HCEC 1CT (cell line): ENCODE measurements around the gene NGEF.
A peak's percentile ranks its signal among the peaks of the same experiment; 100 is the strongest.

Experiments
- DNase-seq: peaks from one replicate; pipeline ENCODE4 v3.0.0-alpha.2; 2017

Gene NGEF

DNA sequence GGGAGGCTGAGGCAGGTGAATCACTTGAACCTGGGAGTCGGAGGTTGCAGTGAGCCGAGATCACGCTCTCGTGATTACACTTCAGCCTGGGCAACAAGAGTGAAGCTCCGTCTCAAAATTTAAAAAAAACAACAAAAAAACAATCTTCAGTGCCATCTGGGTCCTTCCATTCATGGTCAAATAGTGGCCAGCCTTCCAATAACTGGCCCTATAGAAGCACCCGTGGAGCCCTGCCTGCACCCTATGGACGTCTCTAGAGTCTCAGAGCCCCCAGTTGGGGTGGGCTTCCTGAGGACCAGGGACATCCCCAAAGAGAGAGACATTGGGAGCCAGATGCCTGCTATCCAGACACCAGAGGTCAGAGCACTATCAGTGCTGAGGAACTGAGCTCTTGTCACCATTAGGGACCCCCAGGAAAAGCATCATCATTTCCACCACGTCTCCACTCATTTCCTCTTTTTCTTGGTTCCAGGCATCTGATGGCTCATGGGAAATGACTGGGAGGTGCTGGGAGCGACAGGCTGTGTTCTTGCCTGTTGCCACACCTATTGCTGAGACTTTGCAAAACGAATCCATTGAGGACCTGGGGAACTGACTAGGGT lies 28.8 kb upstream of the NGEF start:
- DNase-seq = no peak

DNA sequence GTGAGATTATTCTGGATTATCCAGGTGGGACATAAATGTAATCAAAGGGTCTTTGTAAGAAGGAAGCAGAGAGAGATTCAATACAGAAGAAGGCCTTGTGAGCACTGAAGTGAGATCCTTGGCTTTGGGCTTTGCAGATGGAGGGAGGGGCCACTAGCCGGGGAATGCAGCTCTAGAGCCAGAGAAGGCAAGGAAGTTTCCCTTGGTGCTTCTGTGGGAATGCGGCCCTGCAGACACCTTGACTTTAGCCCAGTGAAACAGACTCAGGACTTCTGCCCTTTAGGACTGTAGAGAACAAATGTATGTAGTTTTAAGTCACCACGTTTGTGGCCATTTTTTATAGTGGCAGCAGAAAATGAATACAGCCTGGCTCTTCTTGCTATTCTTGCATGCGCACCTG lies 27.5 kb upstream of the NGEF start:
- DNase-seq = no peak

DNA sequence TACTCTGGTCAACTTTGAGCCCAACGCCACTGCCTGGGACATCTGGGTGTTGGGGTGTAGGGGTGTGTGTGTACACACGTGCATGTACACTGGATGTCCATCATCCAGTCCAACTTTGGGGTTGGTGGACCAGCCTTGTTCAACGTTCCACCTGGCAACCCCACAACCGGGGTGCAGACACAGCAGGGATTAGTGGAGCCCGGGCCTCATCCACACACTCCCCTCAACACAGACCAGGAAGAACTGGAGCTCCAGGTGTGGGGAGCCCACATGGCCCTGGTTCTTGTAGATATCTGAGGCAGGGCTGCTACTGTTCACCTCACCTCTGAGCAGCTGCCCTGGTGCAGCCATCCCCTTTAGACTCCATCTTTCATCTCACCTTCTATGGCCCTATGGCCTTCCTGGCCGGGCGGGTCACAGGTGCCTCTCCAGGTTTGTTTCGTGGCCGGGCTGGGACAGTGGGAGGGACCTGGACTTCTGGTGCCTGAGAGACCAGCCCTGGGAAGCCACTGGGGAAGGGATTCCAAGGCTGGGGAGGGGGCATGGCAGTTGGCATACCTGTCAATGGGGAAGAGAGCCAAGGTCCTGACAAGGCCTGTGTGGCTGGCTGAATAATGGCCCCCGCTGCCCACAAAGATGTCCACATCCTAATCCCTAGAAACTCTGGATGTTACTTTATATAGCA lies 26.9 kb upstream of the NGEF start:
- no peak for DNase-seq

DNA sequence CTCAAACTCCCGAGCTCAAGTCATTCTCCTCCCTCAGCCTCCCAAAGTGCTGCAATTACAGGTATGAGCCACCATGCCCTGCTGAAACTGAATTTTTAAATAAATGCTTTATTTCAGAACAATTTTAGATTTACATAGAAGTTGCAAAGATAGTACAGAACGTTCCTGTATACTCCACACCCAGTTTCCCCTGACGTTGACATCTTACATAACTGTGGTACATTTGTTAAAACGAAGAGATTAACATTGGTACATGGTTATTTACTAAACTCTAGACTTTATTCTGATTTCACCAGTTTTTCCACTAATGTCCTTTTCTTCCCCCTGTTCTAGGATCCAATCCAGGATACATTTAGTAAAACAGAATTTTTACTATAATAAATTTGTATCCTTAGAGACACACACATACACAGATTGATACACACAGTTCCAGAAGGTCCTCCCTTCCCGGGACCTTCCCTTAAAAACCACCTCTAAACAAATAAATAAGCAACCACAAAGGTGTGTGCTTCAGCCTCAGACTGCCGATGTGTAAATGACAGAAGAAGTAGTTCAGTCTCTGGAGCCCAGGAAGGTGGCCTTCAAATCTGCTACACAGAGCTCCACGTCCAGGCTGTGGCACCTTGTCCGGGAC lies 26.3 kb upstream of the NGEF start:
- no peak for DNase-seq

DNA sequence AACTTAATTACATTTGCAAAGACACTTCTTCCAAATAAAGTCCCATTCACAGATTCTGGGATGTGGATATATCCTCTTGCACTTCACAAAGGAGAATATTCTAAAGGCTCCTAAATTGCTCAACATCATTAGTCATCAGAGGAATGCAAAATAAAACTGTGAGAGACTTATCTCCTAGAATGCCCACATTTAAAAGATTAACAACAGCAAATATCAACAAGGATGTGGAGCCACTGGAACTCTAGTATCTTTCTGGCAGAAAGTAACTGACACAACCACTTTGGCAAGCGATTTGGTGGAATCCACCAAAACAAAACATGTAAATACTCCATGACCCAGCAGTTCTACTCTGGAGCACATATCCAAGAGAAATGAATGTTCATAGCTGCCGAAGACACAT lies 24.0 kb upstream of the NGEF start:
- peak; percentile 74 for DNase-seq

DNA sequence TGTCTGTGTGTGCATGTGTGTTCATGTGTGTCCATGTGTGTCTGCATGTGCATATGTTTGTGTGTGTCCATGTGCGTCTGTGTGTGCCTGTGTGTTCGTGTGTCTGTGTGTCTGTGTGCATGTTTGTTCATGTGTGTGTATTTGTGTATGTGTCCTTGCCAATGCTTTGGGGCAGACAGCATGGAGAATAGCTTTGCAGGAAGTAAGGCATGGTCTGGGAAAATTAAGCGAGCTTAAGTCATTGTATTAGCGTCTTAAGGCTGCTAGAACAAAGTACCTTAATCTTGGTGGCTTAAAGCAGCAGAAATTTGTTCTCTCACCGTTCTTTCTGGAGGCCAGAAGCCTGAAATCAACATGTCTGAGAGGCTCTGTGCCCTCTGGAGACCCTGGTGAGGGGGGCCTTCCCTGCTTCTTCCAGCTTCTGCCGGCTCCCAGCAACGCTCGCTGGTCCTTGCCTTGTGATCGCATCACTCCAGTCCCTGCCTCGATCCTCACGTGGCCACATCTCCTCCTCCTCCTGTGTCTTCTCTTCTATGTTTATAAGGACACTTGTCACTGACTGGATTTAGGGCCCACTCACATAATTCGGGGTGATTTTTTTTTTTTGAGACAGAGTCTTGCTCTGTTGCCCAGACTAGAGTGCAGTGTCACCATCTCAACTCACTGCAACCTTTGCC lies 23.2 kb upstream of the NGEF start:
- no peak for DNase-seq

DNA sequence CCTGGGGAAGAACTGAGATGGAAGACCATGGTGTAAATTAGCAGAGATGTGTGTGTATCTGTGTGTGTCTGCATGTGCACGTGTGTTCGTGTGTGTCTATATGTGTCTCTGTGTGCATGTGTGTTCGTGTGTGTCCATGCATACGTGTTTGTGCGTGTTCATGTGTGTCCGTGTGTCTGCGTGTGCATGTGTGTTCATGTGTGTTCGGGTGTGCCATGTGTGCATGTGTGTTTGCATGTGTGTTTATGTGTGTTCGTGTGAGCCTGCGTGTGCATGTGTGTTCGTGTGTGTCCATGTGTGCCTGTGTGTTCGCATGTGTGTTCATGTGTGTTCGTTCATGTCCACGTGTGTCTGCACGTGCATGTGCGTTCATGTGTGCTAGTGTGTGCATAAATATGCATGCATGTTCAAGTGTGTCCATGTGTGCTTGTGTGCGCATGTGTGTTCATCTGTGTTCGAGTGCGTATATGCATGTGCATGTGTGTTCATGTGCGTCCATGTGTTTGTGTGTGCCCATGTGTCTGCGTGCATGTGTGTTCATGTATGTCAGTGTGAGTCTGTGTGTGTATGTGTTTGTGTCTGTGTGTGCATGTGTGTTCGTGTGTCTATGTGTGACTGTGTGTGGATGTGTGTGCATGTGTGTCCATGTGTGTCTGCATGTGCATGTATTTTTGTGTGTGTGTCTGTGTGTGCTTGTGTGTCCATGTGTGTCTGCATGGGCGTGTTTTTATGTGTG lies 22.5 kb upstream of the NGEF start:
- no peak for DNase-seq

DNA sequence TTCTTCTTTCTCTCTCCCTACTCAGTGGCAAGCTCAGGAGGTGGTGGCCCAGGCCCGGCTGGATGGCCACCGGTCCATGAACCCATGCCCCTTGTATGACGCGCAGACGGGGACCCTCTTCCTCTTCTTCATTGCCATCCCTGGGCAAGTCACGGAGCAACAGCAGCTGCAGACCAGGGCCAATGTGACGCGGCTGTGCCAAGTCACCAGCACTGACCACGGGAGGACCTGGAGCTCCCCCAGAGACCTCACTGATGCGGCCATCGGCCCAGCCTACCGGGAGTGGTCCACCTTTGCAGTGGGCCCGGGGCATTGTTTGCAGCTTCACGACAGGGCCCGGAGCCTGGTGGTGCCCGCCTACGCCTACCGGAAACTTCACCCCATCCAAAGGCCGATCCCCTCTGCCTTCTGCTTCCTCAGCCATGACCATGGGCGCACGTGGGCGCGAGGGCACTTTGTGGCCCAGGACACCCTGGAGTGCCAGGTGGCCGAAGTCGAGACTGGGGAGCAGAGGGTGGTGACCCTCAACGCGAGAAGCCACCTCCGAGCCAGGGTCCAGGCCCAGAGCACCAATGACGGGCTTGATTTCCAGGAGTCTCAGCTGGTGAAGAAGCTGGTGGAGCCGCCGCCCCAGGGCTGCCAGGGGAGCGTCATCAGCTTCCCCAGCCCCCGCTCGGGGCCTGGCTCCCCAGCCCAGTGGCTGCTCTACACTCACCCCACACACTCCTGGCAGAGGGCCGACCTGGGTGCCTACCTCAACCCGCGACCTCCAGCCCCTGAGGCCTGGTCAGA lies 21.2 kb upstream of the NGEF start:
- DNase-seq = no peak

DNA sequence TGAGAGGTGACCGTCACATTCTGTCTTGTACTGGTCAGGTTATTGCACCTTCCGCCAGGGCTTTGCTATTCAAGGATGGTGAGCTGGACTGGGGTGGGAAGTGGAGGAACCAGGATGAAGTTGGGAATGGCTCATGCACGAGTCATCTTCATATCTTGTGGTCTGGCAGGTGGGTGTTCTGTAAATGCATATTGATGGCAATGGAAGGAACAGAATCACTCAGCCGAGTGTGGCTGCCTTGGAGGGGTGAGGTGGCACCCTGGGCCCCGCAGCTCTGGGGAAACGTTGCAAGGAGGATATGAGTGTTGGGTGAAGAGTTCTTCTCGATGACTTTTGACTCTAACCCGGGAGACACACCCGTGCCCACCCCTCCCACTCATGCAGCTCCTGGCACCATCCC lies 20.6 kb upstream of the NGEF start:
- peak; percentile 51 for DNase-seq

DNA sequence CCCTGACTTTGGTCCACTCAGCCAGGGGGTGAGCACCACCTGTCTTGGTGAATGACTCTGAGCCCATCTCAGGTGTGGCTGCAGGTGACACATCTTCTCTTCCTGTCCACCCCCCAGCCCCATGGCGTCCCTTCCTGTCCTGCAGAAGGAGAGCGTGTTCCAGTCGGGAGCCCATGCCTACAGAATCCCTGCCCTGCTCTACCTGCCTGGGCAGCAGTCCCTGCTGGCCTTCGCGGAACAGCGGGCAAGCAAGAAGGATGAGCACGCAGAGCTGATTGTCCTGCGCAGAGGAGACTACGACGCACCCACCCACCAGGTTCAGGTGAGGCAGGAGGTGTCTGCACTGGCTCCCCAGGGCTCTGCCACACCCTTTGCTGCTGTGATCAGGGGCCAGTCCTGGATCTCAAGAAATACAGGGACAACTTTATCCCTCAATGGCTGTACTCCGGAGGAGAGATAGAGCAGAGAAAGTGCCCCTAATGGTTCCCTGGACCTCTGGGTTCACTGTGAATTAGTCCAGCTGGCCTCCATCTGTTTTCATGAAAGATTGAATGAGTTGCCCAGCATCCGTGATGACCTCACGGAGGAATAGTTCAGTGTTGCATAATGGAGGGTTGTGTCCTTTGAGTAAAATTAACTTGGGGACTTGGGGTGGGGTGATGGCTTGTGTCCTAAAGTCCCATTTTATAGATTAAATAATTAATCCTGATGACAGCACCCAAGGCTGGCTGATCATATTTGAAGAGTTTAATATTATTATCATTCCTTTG lies 19.7 kb upstream of the NGEF start, which contains the start of gene NEU2:
Gene NEU2, plus strand, starts transcription at position 122 of the 770 bp plus-strand sequence. Its CDS starts 0 bp downstream, at position 122.
- DNase-seq = peak; percentile 65

DNA sequence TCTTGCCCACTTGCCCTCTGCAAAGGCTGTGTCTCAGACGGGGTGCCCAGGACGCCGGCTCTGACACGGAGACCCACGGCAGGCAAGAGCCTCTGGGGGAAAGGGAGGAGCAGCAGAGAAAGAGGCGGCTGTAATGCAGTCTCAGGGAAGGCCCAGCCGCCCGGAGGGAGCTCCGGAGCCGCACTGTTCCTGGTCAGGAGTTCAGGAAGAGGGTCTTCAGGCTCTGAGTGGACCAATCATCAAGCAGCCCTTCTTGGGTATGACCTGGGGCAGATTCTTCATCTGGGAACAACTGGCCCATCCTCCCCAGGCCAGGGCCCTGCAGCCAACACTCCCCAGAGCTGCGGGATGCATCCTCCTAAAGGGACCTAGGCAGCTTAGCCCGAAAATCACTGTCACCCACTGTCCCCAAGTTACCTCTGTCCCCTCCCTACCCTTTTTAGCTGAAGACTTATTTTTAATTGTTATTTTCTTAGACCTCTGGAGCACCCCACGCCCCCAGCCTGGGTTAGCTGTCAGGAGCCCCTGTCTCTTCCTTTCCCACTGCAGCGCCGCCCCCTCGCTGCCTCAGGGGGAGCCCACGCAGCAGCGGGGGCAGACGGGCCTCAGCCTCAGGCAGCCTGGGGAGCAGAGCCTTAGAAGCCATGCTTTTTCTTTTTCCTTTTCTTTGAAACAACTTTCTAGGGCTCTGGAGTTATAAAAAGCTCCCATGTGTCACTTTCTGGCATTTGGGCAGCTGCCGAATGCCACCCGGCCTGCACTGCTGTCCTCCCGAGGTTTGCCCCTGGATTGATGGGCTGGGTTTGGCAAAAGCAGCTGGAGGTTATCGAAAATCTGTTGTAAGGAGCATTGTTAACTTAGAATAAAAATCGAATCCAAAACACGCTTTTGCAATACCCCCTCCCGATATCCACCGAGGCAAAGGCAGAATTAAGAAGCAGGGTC lies 18.8 kb upstream of the NGEF start:
- DNase-seq = no peak

DNA sequence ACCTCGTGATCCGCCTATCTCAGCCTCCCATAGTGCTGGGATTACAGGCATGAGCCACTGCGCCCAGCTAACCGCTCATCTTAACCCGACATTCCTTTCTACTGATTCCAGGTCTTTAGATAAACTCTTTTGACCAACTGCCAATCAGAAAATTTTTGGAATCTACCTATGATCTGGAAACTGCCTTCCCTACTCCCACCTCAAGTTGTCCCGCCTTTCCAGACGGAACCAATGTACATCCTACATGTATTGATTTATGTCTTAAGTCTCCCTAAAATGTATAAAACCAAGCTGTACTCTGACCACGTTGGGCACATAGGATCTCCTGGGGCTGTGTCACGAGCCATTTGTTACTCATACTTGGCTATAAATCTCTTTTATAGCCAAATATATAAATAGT lies 16.3 kb upstream of the NGEF start:
- DNase-seq = peak; percentile 46

DNA sequence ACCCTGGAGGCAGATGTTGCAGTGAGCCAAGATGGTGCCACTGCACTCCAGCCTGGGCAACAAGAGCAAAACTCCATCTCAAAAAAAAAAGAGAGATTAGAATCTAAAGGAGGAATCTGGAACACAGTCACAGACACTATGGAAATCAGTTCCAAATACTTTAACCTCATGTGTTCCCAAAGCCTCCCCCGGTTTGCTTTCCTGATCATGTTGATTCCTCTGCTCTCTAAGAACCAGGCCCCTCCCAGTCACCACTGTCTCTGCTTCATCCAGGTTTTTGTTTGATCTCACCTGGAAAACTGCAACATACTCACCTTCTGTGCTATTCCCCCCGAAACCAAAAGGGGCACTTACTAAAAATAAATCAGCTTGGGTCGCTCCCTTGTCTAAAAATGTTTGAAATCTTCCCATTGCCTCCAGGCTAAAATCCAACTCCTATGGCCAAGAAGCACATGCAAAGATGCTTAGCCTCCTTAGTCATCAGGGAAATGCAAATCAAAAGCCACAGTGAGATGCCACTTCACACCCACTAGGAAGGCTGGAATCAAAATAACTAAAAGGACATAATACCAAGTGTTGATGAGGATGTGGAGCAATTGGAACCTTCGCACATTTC lies 13.2 kb upstream of the NGEF start:
- DNase-seq = peak; percentile 54

DNA sequence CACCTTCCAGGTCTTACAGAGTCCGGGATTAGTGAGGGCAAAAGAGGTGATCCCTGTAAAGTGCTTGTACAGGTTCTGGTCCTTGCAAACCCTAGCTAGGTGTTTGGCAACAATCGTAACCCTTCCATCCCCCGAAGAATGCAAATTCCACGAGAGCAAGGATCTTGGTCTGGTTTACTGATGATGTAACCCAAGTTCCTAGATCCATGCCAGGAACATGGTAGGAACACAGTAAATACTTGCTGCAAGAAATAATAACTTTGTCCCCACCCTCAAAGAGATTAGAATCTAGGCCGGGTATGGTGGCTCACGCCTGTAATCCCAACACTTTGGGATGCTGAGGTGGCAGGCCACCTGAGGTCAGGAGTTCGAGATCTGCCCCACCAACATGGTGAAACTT lies 12.7 kb upstream of the NGEF start:
- DNase-seq = no peak

DNA sequence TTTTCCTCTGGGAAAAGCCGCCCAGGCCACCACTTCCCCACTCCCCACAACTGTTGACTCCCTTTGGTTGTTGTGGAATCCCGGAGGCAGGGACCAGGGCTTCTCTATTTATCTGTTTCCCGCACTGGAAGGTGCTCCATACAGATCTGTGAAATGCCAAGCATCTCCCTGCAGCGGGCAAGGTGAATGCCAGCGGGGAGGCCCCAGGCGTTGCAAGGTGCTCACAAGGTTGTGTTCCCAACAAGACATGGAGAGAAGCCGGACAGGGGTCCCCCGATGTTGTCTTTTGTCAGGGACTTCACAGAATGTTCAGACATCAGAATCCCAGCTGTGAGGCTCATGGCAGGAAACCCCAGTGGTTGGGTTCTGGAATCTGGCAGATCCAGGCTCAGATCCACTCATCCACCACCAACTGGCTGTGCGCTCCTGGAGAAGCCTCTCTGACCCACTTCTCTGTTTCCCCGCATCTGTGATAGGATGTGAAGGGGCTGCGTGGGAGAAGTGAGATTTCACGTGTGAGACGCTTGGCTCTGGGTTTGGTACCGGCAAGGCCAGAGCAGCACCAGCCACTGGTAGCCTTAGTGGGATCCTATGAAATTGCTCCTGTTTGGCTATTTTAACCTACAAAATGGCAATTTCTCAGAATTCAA lies 10.8 kb upstream of the NGEF start:
- no peak for DNase-seq

DNA sequence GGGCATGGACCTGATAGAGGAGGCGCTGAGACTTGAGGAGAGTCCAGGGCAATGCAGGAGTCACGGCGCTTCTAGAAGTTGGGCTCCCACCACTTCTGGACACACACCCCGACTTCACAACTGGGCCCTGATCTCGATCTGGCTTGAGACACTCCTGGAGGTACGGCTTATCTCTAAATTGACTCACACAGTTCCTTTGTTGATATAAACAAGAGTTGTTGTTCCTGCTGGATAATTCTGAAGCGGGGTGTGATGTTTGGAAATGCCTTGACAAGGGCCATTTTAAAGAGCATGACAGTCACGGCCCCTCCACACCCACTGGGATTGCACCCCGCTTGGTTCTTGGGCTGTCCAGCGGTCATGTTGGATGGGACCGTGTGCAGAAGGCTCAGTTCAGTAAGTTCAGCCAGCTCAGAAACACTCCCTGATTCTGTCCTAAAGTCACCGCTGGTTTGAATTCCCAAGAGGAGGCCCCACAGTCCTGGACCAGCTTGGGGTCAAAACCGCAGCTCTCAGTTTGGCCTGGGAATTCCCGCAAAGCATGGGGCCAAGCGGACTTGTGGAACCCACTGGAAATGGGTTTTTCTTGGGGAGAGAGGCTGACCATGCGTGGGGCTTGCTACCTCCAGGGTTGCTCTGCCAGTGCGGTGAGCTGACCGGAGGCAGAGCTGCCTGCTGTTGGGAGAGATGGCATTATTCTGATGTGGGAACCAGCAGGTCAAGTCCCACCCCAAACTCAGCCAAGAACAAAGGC lies 10.1 kb upstream of the NGEF start:
- DNase-seq = no peak

DNA sequence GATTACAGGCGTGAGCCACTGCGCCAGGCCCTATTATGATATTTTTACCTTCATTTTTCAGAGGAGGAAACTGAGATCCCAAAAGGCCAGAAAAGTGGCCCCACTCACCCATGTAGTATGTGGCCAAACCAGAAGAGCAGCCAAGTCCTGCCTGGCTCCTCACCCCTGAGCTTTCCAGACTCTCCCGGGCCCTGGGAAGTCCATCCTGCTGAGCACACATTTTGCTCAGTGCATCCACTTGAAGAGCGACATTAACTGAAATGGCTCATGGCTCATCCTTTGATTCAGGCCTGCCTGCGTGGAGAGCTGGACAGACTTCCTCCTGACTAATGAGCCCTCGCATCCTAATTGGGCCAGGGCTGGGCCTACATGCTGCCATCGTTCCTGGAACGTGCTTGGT lies 9.5 kb upstream of the NGEF start:
- DNase-seq = no peak

DNA sequence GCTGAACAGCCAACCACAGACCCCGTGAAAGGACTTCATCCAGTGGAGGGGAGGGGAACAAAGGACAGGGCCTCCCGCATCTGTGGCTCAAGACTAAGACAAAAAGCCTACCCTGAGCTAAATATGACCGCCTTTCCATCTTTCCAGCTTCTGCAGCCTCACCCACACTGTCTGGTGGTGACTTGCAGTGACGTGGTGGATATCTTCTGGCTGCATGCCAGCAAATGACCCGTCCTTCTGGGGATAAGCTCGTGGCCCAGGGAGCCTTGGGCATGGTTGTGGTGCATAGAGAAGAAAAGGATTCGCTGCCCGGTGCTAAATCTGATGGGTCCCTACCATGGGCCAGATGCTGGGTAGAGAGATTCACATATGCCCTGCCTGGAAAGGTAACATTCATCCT lies 8.7 kb upstream of the NGEF start:
- DNase-seq = peak; percentile 17

DNA sequence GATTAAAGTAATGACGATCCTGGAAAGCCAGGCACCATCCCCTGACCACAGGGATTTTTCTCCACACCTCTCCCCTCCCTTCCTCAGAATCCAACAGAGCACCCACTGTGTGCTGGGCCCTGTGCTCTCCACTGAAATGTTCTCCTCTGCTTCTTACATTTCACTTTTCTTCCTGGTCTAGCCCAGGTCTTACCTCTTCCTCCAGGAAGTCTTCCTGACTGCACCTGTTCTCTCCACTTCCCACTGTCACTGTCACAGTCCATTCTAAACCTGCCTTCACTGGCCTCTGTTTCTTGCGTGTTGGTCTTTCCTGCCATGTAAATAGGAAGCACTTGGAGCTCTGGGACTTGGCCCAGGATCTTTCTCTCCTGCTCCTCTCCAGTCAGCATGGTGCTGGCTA lies 7.4 kb upstream of the NGEF start:
- no peak for DNase-seq
